SU-DHL-6 (cell line): ENCODE data around the gene PACS2.

Experiments
- H2AFZ ChIP-seq: fragments of 200-600 bp; sonication (generic); 2 replicates; pipeline ENCODE4 v1.6.1; 2014; ENCODE audit warnings: low read depth, mild to moderate bottlenecking, moderate library complexity, mixed read lengths, antibody characterized with exemption, low read length; ENCODE audit not compliant: severe bottlenecking
- H3F3A ChIP-seq: fragments of 200-600 bp; shearing (Covaris generic); 2 replicates; pipeline ENCODE4 v1.6.0; 2016; ENCODE audit warnings: antibody characterized with exemption, mild to moderate bottlenecking; ENCODE audit not compliant: insufficient read depth
- H3K27ac ChIP-seq: fragments of 200-600 bp; sonication (generic); 2 replicates; pipeline ENCODE4 v1.5.1; 2016; ENCODE audit warnings: low read depth, mild to moderate bottlenecking, low read length, moderate library complexity, mixed read lengths
- H3K27me3 ChIP-seq: fragments of 200-600 bp; sonication (generic), shearing (Covaris generic); 2 replicates; pipeline ENCODE4 v1.6.0; 2014; ENCODE audit warnings: mild to moderate bottlenecking, low read length
- H3K36me3 ChIP-seq: fragments of 200-600 bp; sonication (generic); 2 replicates; pipeline ENCODE4 v1.6.1; 2014; ENCODE audit warnings: mild to moderate bottlenecking, low read length, mixed read lengths
- H3K4me2 ChIP-seq: fragments of 300-600, 200-600 bp; shearing (Covaris generic), sonication (generic); 2 replicates; pipeline ENCODE4 v1.6.0; 2014; ENCODE audit warnings: low read length, low read depth, mild to moderate bottlenecking; ENCODE audit not compliant: poor library complexity, severe bottlenecking
- H3K4me3 ChIP-seq: fragments of 200-600 bp; sonication (generic); 2 replicates; pipeline ENCODE4 v1.5.1; 2014; ENCODE audit warnings: antibody characterized with exemption, low read length, mild to moderate bottlenecking, mixed read lengths; ENCODE audit not compliant: insufficient read depth, poor library complexity, severe bottlenecking
- H3K79me2 ChIP-seq: fragments of 200-600 bp; sonication (generic); 2 replicates; pipeline ENCODE4 v1.6.1; 2014; ENCODE audit warnings: mild to moderate bottlenecking, low read length, moderate library complexity; ENCODE audit not compliant: insufficient read depth
- H3K9ac ChIP-seq: fragments of 200-600 bp; sonication (generic); 2 replicates; pipeline ENCODE4 v1.7.0; 2014; ENCODE audit warnings: mild to moderate bottlenecking, low read length
- H3K9me2 ChIP-seq: fragments of 200-600 bp; sonication (generic); replicated peaks from 2 replicates; pipeline ENCODE4 v1.6.1; 2014; ENCODE audit warnings: low read length; ENCODE audit not compliant: insufficient read depth
- H3K9me3 ChIP-seq: fragments of 200-600 bp; sonication (generic); 2 replicates; pipeline ENCODE4 v1.6.1; 2014; ENCODE audit warnings: low read length, mixed read lengths; ENCODE audit not compliant: insufficient read depth
- H4K20me1 ChIP-seq: fragments of 200-600 bp; sonication (generic); 2 replicates; pipeline ENCODE4 v1.6.1; 2014; ENCODE audit warnings: low read depth, mild to moderate bottlenecking, antibody characterized with exemption, low read length, moderate library complexity, mixed read lengths
- EZH2phosphoT487 ChIP-seq: fragments of 200-600 bp; sonication (generic), shearing (Covaris generic); conservative IDR thresholded peaks from 2 replicates; pipeline ENCODE4 v1.6.1; 2018; ENCODE audit warnings: mild to moderate bottlenecking, antibody characterized with exemption, low read length, moderate library complexity, mixed read lengths
- TF ChIP-seq, protein P1 (sequence below): fragments of 200-600 bp; sonication (generic); IDR thresholded peaks from one replicate; pipeline ENCODE4 v1.5.1; 2017; ENCODE audit warnings: antibody characterized with exemption, mild to moderate bottlenecking, low read length, moderate library complexity; ENCODE audit not compliant: insufficient read depth, poor library complexity, severe bottlenecking

Gene PACS2

DNA sequence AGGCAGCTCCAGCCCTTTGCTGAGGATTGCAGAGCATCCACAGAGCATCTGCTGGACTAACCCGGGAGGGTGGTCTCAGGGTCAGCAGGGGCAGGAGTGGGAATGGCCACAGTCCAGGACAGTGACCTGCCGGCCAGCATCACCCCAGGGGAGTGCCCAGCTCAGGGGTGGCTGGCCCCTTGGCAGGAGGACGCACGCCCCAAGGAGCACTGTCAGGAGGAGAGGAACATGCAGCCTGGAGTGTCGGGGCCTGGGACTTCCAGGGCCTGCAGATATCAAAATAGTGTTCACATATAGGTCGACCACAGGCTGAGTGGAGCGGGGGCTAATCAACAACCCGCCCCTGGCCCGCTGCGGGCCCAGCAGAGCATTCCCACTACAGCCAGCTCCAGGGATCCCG lies 50.6 kb downstream of the PACS2 start:
- no peaks in the 10 kb centered on the region for H3K9me3 ChIP-seq
- TF ChIP-seq, protein P1, sequence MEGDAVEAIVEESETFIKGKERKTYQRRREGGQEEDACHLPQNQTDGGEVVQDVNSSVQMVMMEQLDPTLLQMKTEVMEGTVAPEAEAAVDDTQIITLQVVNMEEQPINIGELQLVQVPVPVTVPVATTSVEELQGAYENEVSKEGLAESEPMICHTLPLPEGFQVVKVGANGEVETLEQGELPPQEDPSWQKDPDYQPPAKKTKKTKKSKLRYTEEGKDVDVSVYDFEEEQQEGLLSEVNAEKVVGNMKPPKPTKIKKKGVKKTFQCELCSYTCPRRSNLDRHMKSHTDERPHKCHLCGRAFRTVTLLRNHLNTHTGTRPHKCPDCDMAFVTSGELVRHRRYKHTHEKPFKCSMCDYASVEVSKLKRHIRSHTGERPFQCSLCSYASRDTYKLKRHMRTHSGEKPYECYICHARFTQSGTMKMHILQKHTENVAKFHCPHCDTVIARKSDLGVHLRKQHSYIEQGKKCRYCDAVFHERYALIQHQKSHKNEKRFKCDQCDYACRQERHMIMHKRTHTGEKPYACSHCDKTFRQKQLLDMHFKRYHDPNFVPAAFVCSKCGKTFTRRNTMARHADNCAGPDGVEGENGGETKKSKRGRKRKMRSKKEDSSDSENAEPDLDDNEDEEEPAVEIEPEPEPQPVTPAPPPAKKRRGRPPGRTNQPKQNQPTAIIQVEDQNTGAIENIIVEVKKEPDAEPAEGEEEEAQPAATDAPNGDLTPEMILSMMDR: no peak
- TF ChIP-seq EZH2phosphoT487: no peak
- no peaks in the 10 kb centered on the region for H3K9me2 ChIP-seq
- peak overlapping the region; percentile 63 for H3K4me2 ChIP-seq
- H2AFZ ChIP-seq: no peak overlapping the region
- H3K27ac ChIP-seq: no peak overlapping the region
- H3K4me3 ChIP-seq: no peak overlapping the region
- no peaks in the 10 kb centered on the region for H4K20me1 ChIP-seq
- no peaks in the 10 kb centered on the region for H3K79me2 ChIP-seq
- no peak overlapping the region for H3K9ac ChIP-seq
- H3F3A ChIP-seq: peaks cover 7% of the 10 kb centered on the region; the same call in 1 of the 2 replicates
- H3K27me3 ChIP-seq: no peaks in the 10 kb centered on the region
- H3K36me3 ChIP-seq: no peaks in the 10 kb centered on the region

DNA sequence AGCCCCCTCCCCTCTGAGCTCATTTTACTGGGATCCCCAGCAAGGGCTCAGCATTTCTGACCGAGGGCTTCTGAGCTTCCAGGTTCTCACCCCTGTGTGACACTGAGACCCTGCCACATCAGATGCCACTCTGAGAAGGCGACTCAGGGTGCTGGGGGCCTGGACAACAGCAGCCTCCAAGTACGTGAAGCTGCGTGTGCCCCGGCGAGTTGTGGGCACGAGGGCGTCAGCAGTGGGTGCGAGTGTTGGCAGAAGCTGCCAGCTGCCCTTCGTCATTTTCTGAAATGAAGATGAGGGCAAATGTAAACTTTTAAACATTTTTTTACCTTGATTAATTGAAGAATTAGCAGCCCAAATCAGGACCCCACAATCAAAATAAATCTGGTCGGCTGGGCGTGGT lies 51.1 kb downstream of the PACS2 start:
- H3K27me3 ChIP-seq: no peaks in the 10 kb centered on the region
- no peak overlapping the region for H3K4me2 ChIP-seq
- no peaks in the 10 kb centered on the region for H3K36me3 ChIP-seq
- peaks cover 7% of the 10 kb centered on the region; the same call in 1 of the 2 replicates for H3F3A ChIP-seq
- H3K4me3 ChIP-seq: no peak overlapping the region
- H3K9me3 ChIP-seq: no peaks in the 10 kb centered on the region
- no peaks in the 10 kb centered on the region for H4K20me1 ChIP-seq
- H3K79me2 ChIP-seq: no peaks in the 10 kb centered on the region
- H3K27ac ChIP-seq: no peak overlapping the region
- no peak for TF ChIP-seq EZH2phosphoT487
- TF ChIP-seq, protein P1: no peak
- H3K9ac ChIP-seq: no peak overlapping the region
- H3K9me2 ChIP-seq: no peaks in the 10 kb centered on the region
- no peak overlapping the region for H2AFZ ChIP-seq

DNA sequence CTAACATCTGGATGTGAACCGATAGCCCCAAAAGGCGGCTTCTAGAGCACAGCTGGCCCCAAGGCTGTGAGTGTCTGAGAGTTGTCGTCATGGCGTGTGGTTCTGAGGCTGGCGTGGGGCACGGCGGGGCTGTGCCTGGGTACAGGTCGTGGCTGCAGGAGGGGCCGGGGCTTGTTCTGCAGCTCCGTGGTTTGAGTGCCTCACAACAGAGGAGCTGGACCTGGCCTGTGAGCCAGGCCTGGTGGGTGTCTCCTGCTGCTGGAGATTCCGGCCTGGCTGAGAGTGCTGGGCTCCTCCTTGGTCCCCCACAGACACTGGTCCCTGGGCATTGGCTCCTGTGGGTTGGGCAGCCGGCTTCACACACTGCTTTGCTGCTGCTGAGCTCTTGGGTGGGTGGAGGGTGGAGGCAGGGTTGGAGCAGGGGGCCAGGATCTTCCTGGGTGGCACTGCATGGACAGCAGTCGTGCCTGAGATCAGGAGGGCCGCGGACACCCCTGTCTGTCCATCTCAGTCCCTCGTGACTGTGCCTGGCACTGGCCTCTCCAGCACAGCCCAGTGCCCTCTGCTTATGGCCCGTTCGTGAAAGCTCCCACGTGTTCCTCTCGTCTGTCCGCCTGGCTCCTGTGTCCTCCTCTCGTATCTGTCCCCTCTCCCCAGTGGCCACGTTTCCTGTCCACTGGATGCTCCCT lies 52.0 kb downstream of the PACS2 start:
- Histone ChIP-seq H3K4me2 (no peak overlapping the region), H3K36me3 (no peaks in the 10 kb centered on the region), H2AFZ (no peak overlapping the region), H4K20me1 (no peaks in the 10 kb centered on the region), H3K9ac (no peak overlapping the region), H3K27me3 (no peaks in the 10 kb centered on the region), H3K79me2 (no peaks in the 10 kb centered on the region), H3K27ac (no peak overlapping the region), H3K9me3 (no peaks in the 10 kb centered on the region), H3K9me2 (no peaks in the 10 kb centered on the region), H3F3A (peaks cover 7% of the 10 kb centered on the region; the same call in 1 of the 2 replicates), H3K4me3 (no peak overlapping the region)
- TF ChIP-seq, protein P1: no peak
- no peak for TF ChIP-seq EZH2phosphoT487
